IMR-90 (cell line): ENCODE measurements around the gene TOGARAM2. TPM values are rescaled to one million over a fixed set of nuclear protein-coding genes. Genes with fewer than 3 reads are reported as not detected.

Source experiments
- ATAC-seq: fragments of 200-7000 bp; cut with Tn5 transposase; 2 replicates; pipeline ENCODE4 v1.9.1; 2020; ENCODE audit warnings: low read depth, mild to moderate bottlenecking, moderate library complexity
- BruUV-seq: library from RNA; stranded (reverse); fragments of 400-500 nt; replicated peaks from 2 replicates; lab custom pipeline; 2021; lab: Mats Ljungman, UMichigan
- CTCF ChIA-PET: fragments of 300-600 bp; formaldehyde crosslinking; extraction: SDS; loops from one replicate; lab custom pipeline; 2021; ENCODE audit warnings: antibody characterized with exemption; lab: Yijun Ruan, JAX
- POLR2A ChIA-PET: fragments of 300-600 bp; sonication (Branson Sonifier 250); formaldehyde crosslinking; loops from one replicate; lab custom pipeline; 2022; ENCODE audit warnings: antibody characterized with exemption; ENCODE audit not compliant: unreplicated experiment; lab: Charles Lee
- DNase-seq: peaks from one replicate; pipeline ENCODE4 v3.0.0; 2013
- H2AFZ ChIP-seq: replicated peaks from 2 replicates; pipeline ENCODE3; 2013; ENCODE audit warnings: low read length, mild to moderate bottlenecking; ENCODE audit not compliant: poor library complexity
- H2AK5ac ChIP-seq: 2 replicates; pipeline ENCODE4 v1.6.1; 2013; ENCODE audit warnings: low read depth, low read length, inconsistent platforms
- H2AK9ac ChIP-seq: replicated peaks from 2 replicates; pipeline ENCODE3; 2013; ENCODE audit warnings: mild to moderate bottlenecking, low read depth, low read length, moderate library complexity; ENCODE audit not compliant: poor library complexity
- H2BK120ac ChIP-seq: 2 replicates; pipeline ENCODE4 v1.6.1; 2013; ENCODE audit warnings: low read depth, low read length, inconsistent platforms
- H2BK15ac ChIP-seq: 3 replicates; pipeline ENCODE4 v1.6.1; 2013; ENCODE audit warnings: low read depth, low read length, inconsistent platforms
- H2BK20ac ChIP-seq: 2 replicates; pipeline ENCODE4 v1.6.1; 2013; ENCODE audit warnings: low read depth, mild to moderate bottlenecking, inconsistent platforms, low read length, moderate library complexity
- H2BK5ac ChIP-seq: 2 replicates; pipeline ENCODE4 v1.6.1; 2013; ENCODE audit warnings: mild to moderate bottlenecking, low read depth, low read length, inconsistent platforms; ENCODE audit not compliant: poor library complexity, severe bottlenecking
- H3K14ac ChIP-seq: replicated peaks from 2 replicates; pipeline ENCODE4 v1.6.1; 2013; ENCODE audit warnings: low read depth, low read length, inconsistent platforms
- H3K18ac ChIP-seq: 2 replicates; pipeline ENCODE4 v1.6.1; 2013; ENCODE audit warnings: low read depth, low read length, control low read depth
- H3K23ac ChIP-seq: 2 replicates; pipeline ENCODE4 v1.6.1; 2013; ENCODE audit warnings: low read depth, low read length, inconsistent platforms
- H3K27ac ChIP-seq: 2 replicates; pipeline ENCODE4 v1.5.1; 2013; ENCODE audit warnings: mild to moderate bottlenecking, control low read depth, low read length; ENCODE audit not compliant: insufficient read depth
- H3K27me3 ChIP-seq: 2 replicates; pipeline ENCODE4 v1.6.1; 2013; ENCODE audit warnings: low read length; ENCODE audit not compliant: control insufficient read depth, insufficient read depth
- H3K36me3 ChIP-seq: 2 replicates; pipeline ENCODE4 v1.6.1; 2013; ENCODE audit warnings: low read length, mixed read lengths; ENCODE audit not compliant: control insufficient read depth, insufficient read depth
- H3K4ac ChIP-seq: 2 replicates; pipeline ENCODE4 v1.6.1; 2013; ENCODE audit warnings: low read depth, low read length, inconsistent platforms
- H3K4me1 ChIP-seq: 2 replicates; pipeline ENCODE4 v1.6.1; 2013; ENCODE audit warnings: low read length, mixed read lengths; ENCODE audit not compliant: control insufficient read depth, insufficient read depth
- H3K4me2 ChIP-seq: 2 replicates; pipeline ENCODE4 v1.6.1; 2013; ENCODE audit warnings: low read depth, mild to moderate bottlenecking, control low read depth, low read length, moderate library complexity
- H3K4me3 ChIP-seq: 2 replicates; pipeline ENCODE4 v1.5.1; 2013; ENCODE audit warnings: low read depth, mild to moderate bottlenecking, control low read depth, low read length, moderate library complexity; ENCODE audit not compliant: insufficient read depth
- H3K56ac ChIP-seq: 2 replicates; pipeline ENCODE4 v1.6.1; 2013; ENCODE audit warnings: low read length, inconsistent platforms; ENCODE audit not compliant: insufficient read depth; ENCODE audit errors: extremely low read depth
- H3K79me1 ChIP-seq, 2 experiments: 2 replicates each; pipeline ENCODE4 v1.6.1; 2013; ENCODE audit warnings: low read length in 2 of 2, inconsistent platforms in 1 of 2, low read depth in 1 of 2
- H3K9ac ChIP-seq: 2 replicates; pipeline ENCODE4 v1.6.1; 2013; ENCODE audit warnings: low read depth, low read length, control low read depth
- H3K9me1 ChIP-seq: 2 replicates; pipeline ENCODE4 v1.6.1; 2013; ENCODE audit warnings: low read length, inconsistent platforms; ENCODE audit not compliant: insufficient read depth
- H3K9me3 ChIP-seq: 2 replicates; pipeline ENCODE4 v1.6.1; 2013; ENCODE audit warnings: low read length; ENCODE audit not compliant: control insufficient read depth, insufficient read depth
- H4K20me1 ChIP-seq: 2 replicates; pipeline ENCODE4 v1.6.1; 2013; ENCODE audit warnings: low read length, inconsistent platforms; ENCODE audit not compliant: insufficient read depth
- H4K5ac ChIP-seq: 2 replicates; pipeline ENCODE4 v1.6.1; 2013; ENCODE audit warnings: mild to moderate bottlenecking, low read depth, low read length, control low read depth
- H4K8ac ChIP-seq, 2 experiments: 2 replicates each; pipeline ENCODE4 v1.6.1; 2013; ENCODE audit warnings: low read depth in 2 of 2, low read length in 2 of 2, control low read depth in 1 of 2, inconsistent platforms in 1 of 2
- H4K91ac ChIP-seq: 2 replicates; pipeline ENCODE4 v1.6.1; 2013; ENCODE audit warnings: low read depth, low read length, inconsistent platforms; ENCODE audit not compliant: insufficient read depth
- BHLHE40 ChIP-seq: fragments of 150-350 bp; IDR thresholded peaks from 2 replicates; pipeline ENCODE4 v1.6.1; 2016; ENCODE audit warnings: mild to moderate bottlenecking, low read depth, low read length
- CEBPB ChIP-seq: IDR thresholded peaks from 2 replicates; pipeline ENCODE4 v1.6.1; 2012; ENCODE audit warnings: low read depth, low read length, improper control_type of control experiment
- CHD1 ChIP-seq: IDR thresholded peaks from 2 replicates; pipeline ENCODE4 v1.6.1; 2012; ENCODE audit warnings: low read depth, low read length, improper control_type of control experiment
- FOS ChIP-seq: fragments of 150-350 bp; IDR thresholded peaks from 2 replicates; pipeline ENCODE4 v1.6.1; 2016; ENCODE audit warnings: low read depth, low read length
- MAFK ChIP-seq: IDR thresholded peaks from 2 replicates; pipeline ENCODE4 v1.6.1; 2012; ENCODE audit warnings: low read depth, low read length, improper control_type of control experiment
- MAZ ChIP-seq: IDR thresholded peaks from 2 replicates; pipeline ENCODE4 v1.6.1; 2012; ENCODE audit warnings: low read depth, mild to moderate bottlenecking, low read length, improper control_type of control experiment, moderate library complexity, borderline replicate concordance
- MXI1 ChIP-seq: IDR thresholded peaks from 2 replicates; pipeline ENCODE4 v1.6.1; 2012; ENCODE audit warnings: low read depth, mild to moderate bottlenecking, low read length, moderate library complexity, borderline replicate concordance
- NFE2L2 ChIP-seq: fragments of 150-350 bp; IDR thresholded peaks from 2 replicates; pipeline ENCODE4 v1.6.1; 2016; ENCODE audit warnings: low read depth, mild to moderate bottlenecking, low read length
- POLR2A ChIP-seq: IDR thresholded peaks from 2 replicates; pipeline ENCODE4 v1.6.1; 2012; ENCODE audit warnings: mild to moderate bottlenecking, low read depth, low read length
- RAD21 ChIP-seq: IDR thresholded peaks from 2 replicates; pipeline ENCODE4 v1.6.1; 2012; ENCODE audit warnings: low read length, improper control_type of control experiment
- RCOR1 ChIP-seq: IDR thresholded peaks from 2 replicates; pipeline ENCODE4 v1.6.1; 2012; ENCODE audit warnings: mild to moderate bottlenecking, low read length, improper control_type of control experiment; ENCODE audit not compliant: insufficient replicate concordance
- RFX5 ChIP-seq: IDR thresholded peaks from 2 replicates; pipeline ENCODE4 v1.8.0; 2012; ENCODE audit warnings: low read depth, mild to moderate bottlenecking, low read length, moderate library complexity
- SMC3 ChIP-seq: fragments of 150-350 bp; IDR thresholded peaks from 2 replicates; pipeline ENCODE4 v1.6.1; 2016; ENCODE audit warnings: low read depth, mild to moderate bottlenecking, antibody characterized with exemption, low read length, moderate library complexity
- WGBS, 2 experiments: methylation state at CpG; one replicate each; pipeline versions ENCODE4 v1.1.5 to v1.1.7; 2013; ENCODE audit warnings: missing lambda C conversion rate in 2 of 2; ENCODE audit not compliant: insufficient read length in 1 of 2; ENCODE audit errors: extremely low coverage in 2 of 2; 5-methylcytosine and 5-hydroxymethylcytosine counted together
- dilution Hi-C: fragments of 300-500 bp; cut with HindIII; formaldehyde crosslinking; loops from one replicate; pipeline ENCODE4 v1.14.3; 2018; ENCODE audit warnings: low sequenced_read_pairs; ENCODE audit not compliant: unreplicated experiment
- in situ Hi-C: fragments of 300-500 bp; cut with MboI; formaldehyde crosslinking; loops from 3 replicates; pipeline ENCODE4 v1.14.3; 2019; ENCODE audit warnings: low sequenced_read_pairs, inconsistent platforms, mixed read lengths
- intact Hi-C: fragments of 100-400 bp; cut with micrococcal nuclease; formaldehyde crosslinking; loops from 2 replicates; pipeline ENCODE4 v1.10.0; 2022
- polyA plus RNA-seq, 3 experiments: library from polyadenylated mRNA; depleted of rRNA; stranded (reverse); fragments of >200 nt; gene quantifications; 2 replicates each; pipeline ENCODE4 v1.2.3, GENCODE V29; 2012; ENCODE audit warnings: low replicate concordance in 1 of 3
- total RNA-seq: library from RNA; depleted of rRNA; stranded (reverse); fragments of >200 nt; gene quantifications from 2 replicates; pipeline ENCODE4 v1.2.3, GENCODE V29; 2012
- TF ChIP-seq, protein P1 (sequence below): conservative IDR thresholded peaks from 2 replicates; pipeline ENCODE4 v1.5.1; 2012; ENCODE audit warnings: mild to moderate bottlenecking, low read depth, low read length, improper control_type of control experiment
- TF ChIP-seq, protein P2 (sequence below): fragments of 150-350 bp; IDR thresholded peaks from 2 replicates; pipeline ENCODE4 v1.6.1; 2017; ENCODE audit warnings: mild to moderate bottlenecking, antibody characterized with exemption, low read length, low read depth

TOGARAM2 gene
- total and polyA plus RNA-seq, 2 of the 4 experiments (the other 2 are of a cell fraction) = under 0.01 to 0.38 TPM

DNA sequence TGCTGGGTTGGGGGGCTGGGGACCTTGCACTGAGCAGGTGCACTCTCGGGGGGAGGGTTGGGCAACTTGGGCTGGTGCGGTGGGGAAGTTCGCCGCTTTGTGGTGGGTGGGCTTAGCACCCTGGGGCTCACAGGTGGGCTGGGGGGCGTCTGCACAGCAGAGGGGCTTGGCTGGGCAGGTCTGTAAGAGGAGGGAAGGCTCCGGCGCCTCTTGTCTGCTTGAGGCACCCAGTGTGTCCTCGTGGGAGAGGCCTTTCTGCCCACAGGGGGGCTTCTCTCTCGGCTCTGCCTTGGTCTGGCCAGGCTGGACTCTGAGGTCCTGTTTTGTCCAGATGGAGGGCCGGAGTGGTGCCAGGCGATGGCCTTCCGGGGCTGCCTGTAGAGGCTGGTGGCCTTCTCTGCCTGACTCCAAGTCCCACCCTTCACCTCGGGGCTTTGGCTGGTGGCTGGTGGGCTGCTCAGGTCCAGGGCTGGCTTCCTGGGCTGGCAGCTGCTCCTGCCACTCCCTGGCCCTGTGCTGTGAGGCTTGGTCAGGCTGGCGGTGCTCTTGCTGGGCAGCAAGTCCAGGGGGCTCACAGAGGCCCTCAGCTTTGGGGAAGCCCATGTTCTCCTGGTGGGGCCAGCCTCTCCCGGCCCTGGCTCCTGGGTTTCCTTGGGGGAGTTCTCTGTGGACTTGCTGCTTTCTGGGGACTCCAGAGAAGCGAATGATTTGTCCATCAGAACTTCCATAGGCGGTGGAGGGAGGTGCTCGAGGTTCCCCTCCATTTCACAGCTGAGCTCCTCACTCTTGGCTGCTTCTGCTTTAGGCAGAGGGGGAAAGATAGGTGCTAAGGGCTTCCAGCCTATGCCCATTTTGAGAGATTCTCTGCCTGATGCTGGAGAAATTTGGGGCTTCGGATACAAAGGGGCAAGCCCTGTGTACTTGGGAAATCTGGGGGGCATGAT is 90.2 kb downstream of the TOGARAM2 start:
- peaks cover 6% of the 10 kb centered on the region for H3K27me3 ChIP-seq
- no peak overlapping the region for H3K4me3 ChIP-seq
- no peaks in the 10 kb centered on the region for H3K36me3 ChIP-seq
- DNase-seq = no peak
- no peak overlapping the region for H3K4me2 ChIP-seq
- in situ Hi-C loops (no loop called here), dilution Hi-C loops (no loop called here), intact Hi-C loops (no loop called here)
- WGBS, 2 experiments = 91% methylated on average over 7 of the region's 19 CpGs; no CpG with 5 or more reads in 1 of the 2 experiments
- H3K23ac ChIP-seq = no peak overlapping the region
- no peaks in the 10 kb centered on the region for H3K79me1 ChIP-seq
- H3K27ac ChIP-seq = no peak overlapping the region
- no peaks in the 10 kb centered on the region for H3K9me3 ChIP-seq
- no peak overlapping the region for H2AFZ ChIP-seq
- no TSS peak for BruUV-seq
- H2BK5ac ChIP-seq = no peak overlapping the region
- H3K14ac ChIP-seq = no peak overlapping the region
- H2BK20ac ChIP-seq = no peak overlapping the region
- no peak overlapping the region for H4K8ac ChIP-seq
- no peak overlapping the region for H2BK120ac ChIP-seq
- H3K56ac ChIP-seq = no peak overlapping the region
- no peaks in the 10 kb centered on the region for H3K9me1 ChIP-seq
- no peaks in the 10 kb centered on the region; the same call in 1 of the 2 replicates for H3K4me1 ChIP-seq
- H2BK15ac ChIP-seq = no peak overlapping the region
- CTCF ChIA-PET = interaction anchor here (0.6 kb wide), 1 partner anchor 32 kb away, joined by 4 read pairs; no protein-coding TSS in a partner anchor
- H2AK9ac ChIP-seq = no peak overlapping the region
- no peak overlapping the region for H4K5ac ChIP-seq
- no peak overlapping the region for H3K18ac ChIP-seq
- H3K4ac ChIP-seq = no peak overlapping the region
- POLR2A ChIA-PET = no interaction called here
- H4K91ac ChIP-seq = no peak overlapping the region
- H4K20me1 ChIP-seq = no peaks in the 10 kb centered on the region
- H2AK5ac ChIP-seq = no peak overlapping the region
- ATAC-seq = no peak
- no peak overlapping the region for H3K9ac ChIP-seq
- TF ChIP-seq MAFK (no peak), CEBPB (no peak), NFE2L2 (no peak), CHD1 (no peak), MAZ (no peak), RFX5 (no peak), RAD21 (no peak), SMC3 (no peak), BHLHE40 (no peak), RCOR1 (no peak), MXI1 (no peak), POLR2A (no peak), FOS (no peak)
- TF ChIP-seq, protein P1, sequence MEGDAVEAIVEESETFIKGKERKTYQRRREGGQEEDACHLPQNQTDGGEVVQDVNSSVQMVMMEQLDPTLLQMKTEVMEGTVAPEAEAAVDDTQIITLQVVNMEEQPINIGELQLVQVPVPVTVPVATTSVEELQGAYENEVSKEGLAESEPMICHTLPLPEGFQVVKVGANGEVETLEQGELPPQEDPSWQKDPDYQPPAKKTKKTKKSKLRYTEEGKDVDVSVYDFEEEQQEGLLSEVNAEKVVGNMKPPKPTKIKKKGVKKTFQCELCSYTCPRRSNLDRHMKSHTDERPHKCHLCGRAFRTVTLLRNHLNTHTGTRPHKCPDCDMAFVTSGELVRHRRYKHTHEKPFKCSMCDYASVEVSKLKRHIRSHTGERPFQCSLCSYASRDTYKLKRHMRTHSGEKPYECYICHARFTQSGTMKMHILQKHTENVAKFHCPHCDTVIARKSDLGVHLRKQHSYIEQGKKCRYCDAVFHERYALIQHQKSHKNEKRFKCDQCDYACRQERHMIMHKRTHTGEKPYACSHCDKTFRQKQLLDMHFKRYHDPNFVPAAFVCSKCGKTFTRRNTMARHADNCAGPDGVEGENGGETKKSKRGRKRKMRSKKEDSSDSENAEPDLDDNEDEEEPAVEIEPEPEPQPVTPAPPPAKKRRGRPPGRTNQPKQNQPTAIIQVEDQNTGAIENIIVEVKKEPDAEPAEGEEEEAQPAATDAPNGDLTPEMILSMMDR = no peak
- TF ChIP-seq, protein P2, sequence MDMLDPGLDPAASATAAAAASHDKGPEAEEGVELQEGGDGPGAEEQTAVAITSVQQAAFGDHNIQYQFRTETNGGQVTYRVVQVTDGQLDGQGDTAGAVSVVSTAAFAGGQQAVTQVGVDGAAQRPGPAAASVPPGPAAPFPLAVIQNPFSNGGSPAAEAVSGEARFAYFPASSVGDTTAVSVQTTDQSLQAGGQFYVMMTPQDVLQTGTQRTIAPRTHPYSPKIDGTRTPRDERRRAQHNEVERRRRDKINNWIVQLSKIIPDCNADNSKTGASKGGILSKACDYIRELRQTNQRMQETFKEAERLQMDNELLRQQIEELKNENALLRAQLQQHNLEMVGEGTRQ = no peak
